Measurements from ENCODE around the gene CCNL2. TPM values are rescaled to one million over a fixed set of nuclear protein-coding genes. Genes with fewer than 3 reads are reported as not detected.
"Not testable (repeated sequence)": the region's sequence is repeated elsewhere in the genome, so short reads cannot be mapped to it uniquely, and the experiment has no call there.

The CCNL2 gene
- polyA plus RNA-seq, 1 donor, result 174 TPM

- no peak for DNase-seq
These were observed 20.9 kb upstream of the CCNL2 start for GRCh38 chr1:1419813-1420653.

GRCh38 chr1:1419363-1419812 is 20.3 kb upstream of the CCNL2 start:
- DNase-seq, result no peak

GRCh38 chr1:1418464-1419362 is 19.6 kb upstream of the CCNL2 start:
- DNase-seq, result no peak

GRCh38 chr1:1417825-1418463 is 18.8 kb upstream of the CCNL2 start:
- not testable (repeated sequence) for DNase-seq

GRCh38 chr1:1417396-1417795 is 18.3 kb upstream of the CCNL2 start:
- DNase-seq, result not testable (repeated sequence)

GRCh38 chr1:1415751-1416150 is 16.6 kb upstream of the CCNL2 start:
- DNase-seq, result no peak

GRCh38 chr1:1412311-1412902 is 13.3 kb upstream of the CCNL2 start:
- DNase-seq, result not testable (repeated sequence)

- DNase-seq, result no peak
These were observed 12.5 kb upstream of the CCNL2 start for GRCh38 chr1:1411626-1412025.

- DNase-seq, result not testable (repeated sequence)
These were observed 11.1 kb upstream of the CCNL2 start for GRCh38 chr1:1410238-1410637.

GRCh38 chr1:1407636-1408318 is 8.6 kb upstream of the CCNL2 start:
- DNase-seq, result no peak

- DNase-seq, result peak; percentile 95
These were observed 7.9 kb upstream of the CCNL2 start, which contains the start of gene MRPL20 for GRCh38 chr1:1406821-1407635. Gene MRPL20, minus strand, starts transcription at chr1:1407293. Its CDS starts 76 bp downstream, at chr1:1407217.

- DNase-seq, result no peak
These were observed 7.1 kb upstream of the CCNL2 start for GRCh38 chr1:1406101-1406820.

GRCh38 chr1:1403653-1404052 is 4.5 kb upstream of the CCNL2 start:
- DNase-seq, result no peak

GRCh38 chr1:1402901-1403392 is 3.8 kb upstream of the CCNL2 start:
- not testable (repeated sequence) for DNase-seq

- DNase-seq, result no peak
These were observed 3.2 kb upstream of the CCNL2 start for GRCh38 chr1:1402072-1402900.

GRCh38 chr1:1401457-1402010 is 2.4 kb upstream of the CCNL2 start:
- no peak for DNase-seq

- DNase-seq, result no peak
These were observed 1.7 kb upstream of the CCNL2 start for GRCh38 chr1:1400576-1401456.
